ENCODE measurements around the gene ADGRB2.

- TF ChIP-seq EP300 (IDR thresholded peaks at IDR 0.05) (no peak), CTCF (IDR thresholded peaks at IDR 0.05) (no peak), POLR2A (IDR thresholded peaks at IDR 0.05) (no peak)
Measured at GRCh38 chr1:31780632-31781031, 16.5 kb upstream of the ADGRB2 start.
